Liver (tissue), 9 donors: ENCODE measurements around the gene ACSS1. TPM values are rescaled to one million over a fixed set of nuclear protein-coding genes. Genes with fewer than 3 reads are reported as not detected.
A peak's percentile ranks its signal among the peaks of the same experiment; 100 is the strongest.

Source experiments
- DNase-seq: peaks from one replicate; pipeline ENCODE4 v3.0.0-alpha.2; 2017; ENCODE audit warnings: low spot score
- H3K27ac ChIP-seq, 2 donors: one replicate each; pipeline ENCODE4 v1.7.0; 2013; ENCODE audit warnings: inconsistent platforms in 2 of 2, low read length in 2 of 2, control low read depth in 1 of 2, low read depth in 1 of 2, mild to moderate bottlenecking in 1 of 2
- H3K27me3 ChIP-seq, 4 donors: one replicate each; pipeline versions ENCODE4 v1.6.1 to v1.7.0; 2013; ENCODE audit warnings: low read length in 3 of 4, inconsistent platforms in 1 of 4, mild to moderate bottlenecking in 1 of 4, moderate library complexity in 1 of 4; ENCODE audit not compliant: control insufficient read depth in 4 of 4, insufficient read depth in 4 of 4
- H3K36me3 ChIP-seq, 4 donors: one replicate each; pipeline versions ENCODE4 v1.6.1 to v1.7.0; 2013; ENCODE audit warnings: low read length in 3 of 4, mild to moderate bottlenecking in 3 of 4, low read depth in 1 of 4, moderate library complexity in 1 of 4; ENCODE audit not compliant: control insufficient read depth in 4 of 4, insufficient read depth in 3 of 4
- H3K4me1 ChIP-seq, 4 donors: one replicate each; pipeline versions ENCODE4 v1.6.1 to v1.7.0; 2013; ENCODE audit warnings: low read length in 3 of 4, mild to moderate bottlenecking in 3 of 4, moderate library complexity in 1 of 4; ENCODE audit not compliant: control insufficient read depth in 4 of 4, insufficient read depth in 4 of 4
- H3K4me3 ChIP-seq, 3 donors: one replicate each; pipeline versions ENCODE4 v1.6.1 to v1.7.0; 2013; ENCODE audit warnings: low read length in 3 of 3, control low read depth in 1 of 3, low read depth in 1 of 3, mild to moderate bottlenecking in 1 of 3
- H3K9ac ChIP-seq, 2 donors: one replicate each; pipeline ENCODE4 v1.7.0; 2013; ENCODE audit warnings: low read length in 2 of 2, mild to moderate bottlenecking in 2 of 2, moderate library complexity in 2 of 2, control low read depth in 1 of 2, low read depth in 1 of 2
- H3K9me3 ChIP-seq, 4 donors: one replicate each; pipeline versions ENCODE4 v1.6.1 to v1.7.0; 2013; ENCODE audit warnings: low read length in 3 of 4; ENCODE audit not compliant: control insufficient read depth in 4 of 4
- ATF3 ChIP-seq: IDR thresholded peaks from 2 replicates; pipeline ENCODE4 v1.6.1; 2016; ENCODE audit warnings: antibody characterized with exemption
- CTCF ChIP-seq: fragments of 150-350 bp; IDR thresholded peaks from 2 replicates; pipeline ENCODE4 v1.5.1; 2017; ENCODE audit warnings: improper control_type of control experiment, low read depth, low read length; ENCODE audit not compliant: missing input control
- EGR1 ChIP-seq, 2 donors: IDR thresholded peaks; 2 replicates each; pipeline ENCODE4 v1.6.1; 2016 to 2018; ENCODE audit warnings: antibody characterized with exemption in 2 of 2, low read depth in 2 of 2
- FOXA1 ChIP-seq: IDR thresholded peaks from 2 replicates; pipeline ENCODE4 v1.6.1; 2016; ENCODE audit warnings: antibody characterized with exemption
- FOXA2 ChIP-seq: IDR thresholded peaks from 2 replicates; pipeline ENCODE4 v1.6.1; 2016; ENCODE audit warnings: antibody characterized with exemption
- GABPA ChIP-seq, 2 donors: IDR thresholded peaks in 1 of 2; conservative IDR thresholded peaks in 1 of 2; 2 replicates each; pipeline ENCODE4 v1.6.1; 2016; ENCODE audit warnings: antibody characterized with exemption in 2 of 2, mild to moderate bottlenecking in 1 of 2, moderate library complexity in 1 of 2
- HNF4A ChIP-seq, 2 donors: conservative IDR thresholded peaks; 2 replicates each; pipeline ENCODE4 v1.6.1; 2016; ENCODE audit warnings: antibody characterized with exemption in 2 of 2, mild to moderate bottlenecking in 2 of 2
- HNF4G ChIP-seq: IDR thresholded peaks from 2 replicates; pipeline ENCODE4 v1.6.1; 2016; ENCODE audit warnings: antibody characterized with exemption
- JUND ChIP-seq, 2 donors: IDR thresholded peaks; 2 replicates each; pipeline ENCODE4 v1.6.1; 2016; ENCODE audit warnings: antibody characterized with exemption in 2 of 2
- MAX ChIP-seq: IDR thresholded peaks from 2 replicates; pipeline ENCODE4 v1.6.1; 2016; ENCODE audit warnings: antibody characterized with exemption
- NR2F2 ChIP-seq: IDR thresholded peaks from 2 replicates; pipeline ENCODE4 v1.6.1; 2016; ENCODE audit warnings: antibody characterized with exemption
- RAD21 ChIP-seq, 2 donors: IDR thresholded peaks; 2 replicates each; pipeline ENCODE4 v1.6.1; 2016; ENCODE audit warnings: antibody characterized with exemption in 2 of 2, mild to moderate bottlenecking in 2 of 2
- RXRA ChIP-seq, 2 donors: IDR thresholded peaks; 2 replicates each; pipeline ENCODE4 v1.6.1; 2017 to 2018; ENCODE audit warnings: antibody characterized with exemption in 2 of 2, mild to moderate bottlenecking in 1 of 2
- SP1 ChIP-seq: IDR thresholded peaks from 2 replicates; pipeline ENCODE4 v1.6.1; 2018; ENCODE audit warnings: antibody characterized with exemption, mild to moderate bottlenecking
- TAF1 ChIP-seq: conservative IDR thresholded peaks from 2 replicates; pipeline ENCODE4 v1.6.1; 2016; ENCODE audit warnings: antibody characterized with exemption, mild to moderate bottlenecking
- YY1 ChIP-seq: IDR thresholded peaks from 2 replicates; pipeline ENCODE4 v1.6.1; 2016; ENCODE audit warnings: antibody characterized with exemption, mild to moderate bottlenecking
- ZBTB33 ChIP-seq: IDR thresholded peaks from 2 replicates; pipeline ENCODE4 v1.6.1; 2016; ENCODE audit warnings: antibody characterized with exemption
- WGBS: extraction: QIAGEN DNeasy Blood & Tissue Kit; methylation state at CpG from one replicate; pipeline ENCODE4 v1.1.7; 2013; 5-methylcytosine and 5-hydroxymethylcytosine counted together
- polyA plus RNA-seq, 2 donors: library from polyadenylated mRNA; stranded (reverse) in 1 of 2; unstranded in 1 of 2; fragments of 200-250 nt in 1 of 2; fragments of >200 nt in 1 of 2; fragmentation: Nextera tagmentation in 1 of 2; extraction: Ambion mirVana in 1 of 2; gene quantifications; one replicate each; pipeline versions ENCODE4 v1.2.1 to v1.2.3, GENCODE V29; 2013 to 2015
- total RNA-seq, 2 donors: library from RNA; depleted of rRNA; stranded (reverse); fragments of >200 nt; gene quantifications; one replicate each; pipeline ENCODE4 v1.2.3, GENCODE V29; 2014
- donor health status: healthy.
- donor health status: healthy.
- donor health status: healthy.
- donor health status: healthy.
- donor health status: healthy.

The ACSS1 gene
- total and polyA plus RNA-seq, 4 donors, result 5.3 to 87.5 (median 22.1) TPM

GRCh38 chr20:25049261-25050060, 8.5 kb downstream of the ACSS1 start:
- H3K9ac ChIP-seq, result no peak overlapping the region
- no peak overlapping the region for H3K27ac ChIP-seq
- H3K4me1 ChIP-seq, result peaks cover 16 to 51% (median 32%) of the 10 kb centered on the region in 4 donors
- TF ChIP-seq CTCF, result no peak
- no peak for TF ChIP-seq RXRA (IDR thresholded peaks at IDR 0.05)
- H3K9me3 ChIP-seq, result no peaks in the 10 kb centered on the region
- no peak overlapping the region for H3K4me3 ChIP-seq
- DNase-seq, result no peak
- WGBS, result 90% methylated on average over 16 of the region's 16 CpGs
- H3K27me3 ChIP-seq, result no peaks in the 10 kb centered on the region
- H3K36me3 ChIP-seq, result no peaks in the 10 kb centered on the region

- Histone ChIP-seq H3K36me3 (no peaks in the 10 kb centered on the region), H3K4me3 (no peak overlapping the region), H3K9ac (no peak overlapping the region), H3K4me1 (peaks cover 18 to 52% (median 36%) of the 10 kb centered on the region in 4 donors), H3K9me3 (no peaks in the 10 kb centered on the region), H3K27ac (no peak overlapping the region), H3K27me3 (no peaks in the 10 kb centered on the region)
- WGBS, result 55% methylated on average over 8 of the region's 8 CpGs
- TF ChIP-seq CTCF, result no peak
- TF ChIP-seq RAD21 (IDR thresholded peaks at IDR 0.05), result no peak
- TF ChIP-seq GABPA (IDR thresholded peaks at IDR 0.05 in 1 of 2, conservative IDR thresholded peaks at IDR 0.05 in 1 of 2), result no peak
- TF ChIP-seq HNF4G, result peak; percentile 30
- no peak for TF ChIP-seq FOXA2
- no peak for TF ChIP-seq MAX
- no peak for TF ChIP-seq ZBTB33
- peak; percentile 79 for TF ChIP-seq NR2F2
- no peak for TF ChIP-seq JUND (IDR thresholded peaks at IDR 0.05)
- TF ChIP-seq FOXA1, result no peak
- TF ChIP-seq HNF4A (conservative IDR thresholded peaks at IDR 0.05), result peak; percentile 33 to 82
- no peak for TF ChIP-seq YY1
- no peak for TF ChIP-seq EGR1 (IDR thresholded peaks at IDR 0.05; ENCODE audit: low read depth in 2 of 2)
- TF ChIP-seq TAF1, result no peak
- peak; percentile 69 to 98 for TF ChIP-seq RXRA (IDR thresholded peaks at IDR 0.05)
- no peak for TF ChIP-seq ATF3
- peak; percentile 93 for TF ChIP-seq SP1
- DNase-seq, result no peak
Measured at GRCh38 chr20:25048519-25048952, 9.4 kb downstream of the ACSS1 start.
